Vagina (tissue), 2 donors: ENCODE data around the gene NOLC1. TPM values are rescaled to one million over a fixed set of nuclear protein-coding genes. Genes with fewer than 3 reads are reported as not detected.

Experiments used
- DNase-seq, 2 donors: peaks; one replicate each; pipeline ENCODE4 v3.0.0-alpha.2; 2017; ENCODE audit errors: extremely low spot score in 2 of 2
- H3K27ac ChIP-seq: fragments of 200-600 bp; sonication (generic); one replicate; pipeline ENCODE4 v1.5.1; 2019
- H3K27me3 ChIP-seq: fragments of 200-600 bp; sonication (generic); one replicate; pipeline ENCODE4 v1.5.1; 2019
- H3K36me3 ChIP-seq, 2 donors: fragments of 200-600 bp; sonication (generic); one replicate each; pipeline ENCODE4 v1.5.1; 2017 to 2019
- H3K4me1 ChIP-seq: fragments of 200-600 bp; sonication (generic); one replicate; pipeline ENCODE4 v1.5.1; 2019
- H3K4me3 ChIP-seq, 2 donors: fragments of 200-600 bp; sonication (generic); 1 replicate in 1 of 2; 2 replicates in 1 of 2; pipeline ENCODE4 v1.5.1; 2016 to 2019
- H3K9me3 ChIP-seq: fragments of 200-600 bp; sonication (generic); one replicate; pipeline ENCODE4 v1.5.1; 2019
- POLR2A ChIP-seq, 2 donors: fragments of 450-650 bp; IDR thresholded peaks; one replicate each; pipeline ENCODE4 v1.6.1; 2017; ENCODE audit warnings: antibody characterized with exemption in 2 of 2, mild to moderate bottlenecking in 2 of 2, moderate library complexity in 2 of 2
- POLR2AphosphoS5 ChIP-seq, 2 donors: sonication (generic); formaldehyde crosslinking; IDR thresholded peaks; one replicate each; pipeline ENCODE4 v1.9.0; 2017; ENCODE audit warnings: antibody characterized with exemption in 2 of 2, mild to moderate bottlenecking in 2 of 2, low read depth in 1 of 2; ENCODE audit not compliant: insufficient read depth in 1 of 2
- intact Hi-C: fragments of 100-400 bp; cut with DNase I; formaldehyde crosslinking; loops from one replicate; pipeline ENCODE4 v1.15.1; 2023
- total RNA-seq: library from RNA; depleted of rRNA; stranded (reverse); fragments of >200 nt; gene quantifications from one replicate; pipeline ENCODE4 v1.2.3, GENCODE V29; 2016
- TF ChIP-seq, protein P1 (sequence below), 3 experiments: fragments of 450-650 bp in 2 of 3; fragments of 200-600 bp in 1 of 3; sonication (generic) in 1 of 3; IDR thresholded peaks; one replicate each; pipeline ENCODE4 v1.5.1; 2017 to 2019; ENCODE audit warnings: antibody characterized with exemption in 3 of 3, mild to moderate bottlenecking in 2 of 3, moderate library complexity in 2 of 3

The NOLC1 gene
- total RNA-seq, 1 donor from 2014 or later, result 61.9 TPM

DNA sequence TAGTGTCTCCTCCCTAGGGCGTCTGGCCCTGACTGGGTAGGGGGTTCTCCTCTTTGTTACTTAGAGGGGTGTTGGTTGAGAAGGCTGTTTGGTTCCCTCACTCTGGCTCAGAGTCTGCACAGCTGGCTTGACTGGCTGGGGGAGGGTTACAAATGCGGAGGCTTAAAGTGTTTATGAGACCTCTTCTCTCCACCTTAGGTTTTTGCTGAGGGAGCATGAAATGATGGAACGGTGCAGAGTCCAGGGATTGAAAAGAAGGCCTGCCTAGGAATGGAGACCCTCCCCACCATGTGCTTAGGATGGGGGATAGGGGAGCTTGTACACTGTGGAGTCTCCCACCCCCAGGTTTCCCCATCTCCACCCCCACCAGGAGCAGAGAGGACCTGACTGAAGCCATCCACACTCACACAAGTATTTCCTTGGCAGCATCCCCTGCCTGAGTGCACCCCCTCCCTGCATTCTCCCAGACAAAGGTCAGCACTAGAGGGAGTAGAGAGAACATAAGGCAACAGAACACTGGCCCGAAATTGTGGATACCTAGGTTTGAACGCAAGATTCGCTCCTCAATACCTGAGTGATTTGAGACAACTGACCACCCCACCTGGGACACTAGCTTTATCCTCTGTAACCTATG lies 30.3 kb upstream of the NOLC1 start:
- peaks cover 47% of the 10 kb centered on the region for H3K4me1 ChIP-seq
- no peaks in the 10 kb centered on the region for H3K36me3 ChIP-seq
- H3K27me3 ChIP-seq, result no peaks in the 10 kb centered on the region
- peak in 1 of 2 donors; percentile 92 for DNase-seq
- intact Hi-C loops, result no loop called here
- TF ChIP-seq POLR2A (IDR thresholded peaks at IDR 0.05) (no peak), POLR2AphosphoS5 (IDR thresholded peaks at IDR 0.05; ENCODE audit: insufficient read depth in 1 of 2, low read depth in 1 of 2) (no peak)
- TF ChIP-seq, protein P1, sequence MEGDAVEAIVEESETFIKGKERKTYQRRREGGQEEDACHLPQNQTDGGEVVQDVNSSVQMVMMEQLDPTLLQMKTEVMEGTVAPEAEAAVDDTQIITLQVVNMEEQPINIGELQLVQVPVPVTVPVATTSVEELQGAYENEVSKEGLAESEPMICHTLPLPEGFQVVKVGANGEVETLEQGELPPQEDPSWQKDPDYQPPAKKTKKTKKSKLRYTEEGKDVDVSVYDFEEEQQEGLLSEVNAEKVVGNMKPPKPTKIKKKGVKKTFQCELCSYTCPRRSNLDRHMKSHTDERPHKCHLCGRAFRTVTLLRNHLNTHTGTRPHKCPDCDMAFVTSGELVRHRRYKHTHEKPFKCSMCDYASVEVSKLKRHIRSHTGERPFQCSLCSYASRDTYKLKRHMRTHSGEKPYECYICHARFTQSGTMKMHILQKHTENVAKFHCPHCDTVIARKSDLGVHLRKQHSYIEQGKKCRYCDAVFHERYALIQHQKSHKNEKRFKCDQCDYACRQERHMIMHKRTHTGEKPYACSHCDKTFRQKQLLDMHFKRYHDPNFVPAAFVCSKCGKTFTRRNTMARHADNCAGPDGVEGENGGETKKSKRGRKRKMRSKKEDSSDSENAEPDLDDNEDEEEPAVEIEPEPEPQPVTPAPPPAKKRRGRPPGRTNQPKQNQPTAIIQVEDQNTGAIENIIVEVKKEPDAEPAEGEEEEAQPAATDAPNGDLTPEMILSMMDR (IDR thresholded peaks at IDR 0.05), result peak in 1 of 3 experiments; percentile 20
- peak overlapping the region; percentile 64 to 69 for H3K4me3 ChIP-seq
- no peaks in the 10 kb centered on the region for H3K9me3 ChIP-seq
- H3K27ac ChIP-seq, result peak overlapping the region; percentile 99

DNA sequence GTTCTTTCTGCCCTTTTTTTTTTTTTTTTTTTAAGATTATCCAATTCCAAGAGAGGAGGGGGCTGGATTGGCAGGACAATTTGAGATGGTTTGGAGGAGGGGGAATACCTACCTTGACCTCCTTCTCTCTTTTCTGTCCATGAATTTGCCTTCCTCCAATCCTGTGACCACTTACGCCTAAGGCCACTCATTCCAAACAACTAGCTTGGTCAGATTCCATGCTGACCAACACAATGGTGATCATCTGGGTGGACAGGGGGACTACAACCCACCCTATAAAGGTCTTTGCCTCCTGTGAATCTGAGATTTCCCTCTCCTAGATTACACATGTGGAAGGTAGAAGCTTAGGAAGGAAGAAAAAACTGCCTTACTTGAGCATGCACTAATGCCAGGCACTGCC lies 29.7 kb upstream of the NOLC1 start:
- peak overlapping the region; percentile 99 for H3K27ac ChIP-seq
- H3K27me3 ChIP-seq, result no peaks in the 10 kb centered on the region
- no peaks in the 10 kb centered on the region for H3K9me3 ChIP-seq
- no peaks in the 10 kb centered on the region for H3K36me3 ChIP-seq
- TF ChIP-seq, protein P1 (IDR thresholded peaks at IDR 0.05), result no peak
- TF ChIP-seq POLR2AphosphoS5 (IDR thresholded peaks at IDR 0.05; ENCODE audit: insufficient read depth in 1 of 2, low read depth in 1 of 2) (no peak), POLR2A (IDR thresholded peaks at IDR 0.05) (no peak)
- H3K4me3 ChIP-seq, result no peak overlapping the region
- peaks cover 41% of the 10 kb centered on the region for H3K4me1 ChIP-seq
- no peak for DNase-seq
- intact Hi-C loops, result no loop called here

DNA sequence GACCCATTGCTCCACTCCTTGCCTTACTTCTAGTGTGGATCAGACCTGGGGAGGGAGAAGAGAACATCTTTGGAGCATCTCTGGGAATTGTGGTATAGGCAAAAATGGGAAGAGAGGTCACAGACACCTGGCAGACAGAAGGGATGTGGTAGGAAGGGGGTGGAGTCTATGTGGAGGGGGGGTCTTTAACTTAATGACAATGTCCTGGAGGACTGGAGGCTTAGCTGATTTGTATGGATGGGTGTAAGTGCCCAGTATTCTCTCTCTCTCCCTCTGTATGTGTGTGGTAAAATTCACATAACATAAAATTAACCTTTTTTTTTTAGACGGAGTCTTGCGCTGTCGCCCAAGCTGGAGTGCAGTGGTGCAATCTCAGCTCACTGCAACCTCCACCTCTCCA lies 29.0 kb upstream of the NOLC1 start:
- Histone ChIP-seq H3K9me3 (no peaks in the 10 kb centered on the region), H3K36me3 (no peaks in the 10 kb centered on the region), H3K4me3 (no peak overlapping the region), H3K27me3 (no peaks in the 10 kb centered on the region), H3K4me1 (peaks cover 33% of the 10 kb centered on the region), H3K27ac (no peak overlapping the region)
- DNase-seq, result no peak
- TF ChIP-seq POLR2AphosphoS5 (IDR thresholded peaks at IDR 0.05; ENCODE audit: insufficient read depth in 1 of 2, low read depth in 1 of 2), result no peak
- TF ChIP-seq, protein P1 (IDR thresholded peaks at IDR 0.05), result no peak
- no peak for TF ChIP-seq POLR2A (IDR thresholded peaks at IDR 0.05)
- intact Hi-C loops, result no loop called here

DNA sequence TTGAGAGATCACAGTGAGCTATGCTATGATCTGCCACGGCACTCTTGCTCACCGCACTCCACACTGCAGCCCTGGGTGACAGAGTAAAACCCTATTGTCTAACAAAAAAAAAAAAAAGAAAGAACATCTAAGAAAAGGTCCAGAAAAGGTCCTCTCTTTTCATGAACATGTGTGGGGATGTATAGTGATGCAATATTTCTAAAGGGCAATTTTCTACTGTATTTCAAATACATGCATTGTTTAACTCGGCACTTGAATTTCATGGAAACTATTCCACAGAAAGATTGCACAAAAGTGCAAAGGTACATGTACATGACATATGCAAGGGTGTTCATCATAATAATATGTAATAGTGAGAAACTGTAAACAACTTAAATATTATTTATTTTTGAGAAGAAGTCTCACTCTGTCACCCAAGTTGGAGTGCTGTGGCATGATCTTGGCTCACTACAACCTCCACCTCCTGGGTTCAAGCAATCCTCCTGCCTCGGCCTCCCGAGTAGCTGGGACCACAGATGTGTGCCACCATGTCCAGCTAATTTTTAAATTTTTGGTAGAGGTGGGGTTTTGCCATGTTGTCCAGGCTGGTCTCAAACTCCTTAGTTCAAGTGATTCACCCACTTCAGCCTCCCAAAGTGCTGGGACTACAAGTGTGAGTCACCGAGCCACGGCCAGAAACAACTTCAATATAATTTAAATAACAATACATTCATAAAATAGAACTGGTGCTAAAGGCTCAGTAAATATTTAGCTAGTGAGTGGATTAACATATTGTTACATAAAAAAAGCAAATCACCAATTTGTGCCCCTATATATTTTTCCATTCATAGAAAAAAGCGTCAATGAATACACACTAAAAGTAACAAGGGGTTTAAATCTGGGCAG lies 20.7 kb upstream of the NOLC1 start:
- intact Hi-C loops, result loop anchor here (2.0 kb wide), 1 partner anchor 21 kb away; the partner anchor contains the start of gene NOLC1
- Histone ChIP-seq H3K27ac (no peak overlapping the region), H3K4me3 (no peak overlapping the region), H3K4me1 (peaks cover 30% of the 10 kb centered on the region), H3K27me3 (no peaks in the 10 kb centered on the region), H3K9me3 (no peaks in the 10 kb centered on the region), H3K36me3 (no peaks in the 10 kb centered on the region)
- no peak for DNase-seq
- TF ChIP-seq, protein P1 (IDR thresholded peaks at IDR 0.05), result no peak
- TF ChIP-seq POLR2A (IDR thresholded peaks at IDR 0.05) (no peak), POLR2AphosphoS5 (IDR thresholded peaks at IDR 0.05; ENCODE audit: insufficient read depth in 1 of 2, low read depth in 1 of 2) (no peak)
